ENCODE results near the gene HOXB8.

GRCh38 chr17:48565925-48566710 is 49.0 kb downstream of the HOXB8 start:
- TF ChIP-seq CTCF (IDR thresholded peaks at IDR 0.05): no peak
- TF ChIP-seq POLR2A (IDR thresholded peaks at IDR 0.05): no peak
- TF ChIP-seq POLR2AphosphoS5 (IDR thresholded peaks at IDR 0.05; ENCODE audit: insufficient read depth in 1 of 2, low read depth in 1 of 2): no peak
